Stimulated activated CD4-positive, alpha-beta T cell treated with anti-CD3 and anti-CD28 coated beads, Interleukin-15, amount 100 ng/mL, for 1 hour (primary cell): Measurements from ENCODE around the gene OR2J1.
"Not testable (repeated sequence)": the region's sequence is repeated elsewhere in the genome, so short reads cannot be mapped to it uniquely, and the experiment has no call there.

Experiments used
- DNase-seq, 2 donors: peaks; one replicate each; pipeline ENCODE4 v3.0.0-alpha.2; 2020; ENCODE audit warnings: low read depth in 1 of 2, low spot score in 1 of 2

Gene OR2J1

GRCh38 chr6:29099190-29099589, at the start of gene OR2J1:
Gene OR2J1, plus strand, starts transcription at chr6:29099490. Its CDS starts 1,453 bp downstream, at chr6:29100943.
- no peak for DNase-seq

- DNase-seq: no peak
These were observed 47.6 kb upstream of the OR2J1 start for GRCh38 chr6:29051680-29052079.

DNA sequence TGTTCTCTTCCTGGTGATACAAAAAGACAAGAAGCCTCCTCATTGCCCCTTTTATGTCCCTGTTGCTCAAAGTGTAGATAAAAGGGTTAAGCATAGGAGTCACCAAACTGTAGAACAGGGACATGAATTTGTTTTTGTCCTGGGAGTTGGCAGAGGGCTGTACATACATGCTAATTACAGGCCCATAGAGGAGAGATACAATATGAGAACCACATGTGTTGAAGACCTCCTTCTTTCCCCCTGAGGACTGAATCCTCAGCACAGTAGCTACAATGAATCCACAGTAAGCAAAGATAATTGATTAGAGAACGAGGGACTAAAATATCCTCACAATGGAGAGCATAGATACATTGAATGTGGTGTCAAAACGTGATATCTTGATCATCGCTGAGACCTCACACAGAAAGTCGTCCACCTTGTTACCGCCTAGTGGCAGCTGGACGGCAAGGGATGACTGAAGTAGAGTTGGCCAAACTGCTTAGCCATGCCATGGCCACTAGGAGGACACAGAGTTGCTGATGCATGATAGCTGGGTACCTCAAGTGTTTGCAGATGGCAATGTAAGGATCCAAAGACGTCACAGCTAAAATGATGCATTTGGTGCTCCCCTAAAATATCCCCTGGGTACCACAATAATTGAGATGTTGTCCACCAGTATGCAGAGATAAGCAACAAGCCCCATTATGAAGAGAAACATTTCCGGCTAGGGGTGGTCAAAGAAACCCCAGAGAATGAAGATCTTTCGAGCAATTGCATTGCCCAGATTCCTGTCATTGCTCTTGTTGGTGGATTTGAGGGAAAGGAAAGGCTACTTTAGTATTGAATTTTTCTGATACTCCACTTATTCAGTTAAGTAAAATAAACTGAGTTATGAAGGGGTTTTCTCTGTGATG, 27.2 kb upstream of the OR2J1 start:
- DNase-seq: no peak

GRCh38 chr6:29079203-29079602, 20.1 kb upstream of the OR2J1 start:
- no peak for DNase-seq

GRCh38 chr6:29081312-29081711, 18.0 kb upstream of the OR2J1 start:
- DNase-seq: no peak

DNA sequence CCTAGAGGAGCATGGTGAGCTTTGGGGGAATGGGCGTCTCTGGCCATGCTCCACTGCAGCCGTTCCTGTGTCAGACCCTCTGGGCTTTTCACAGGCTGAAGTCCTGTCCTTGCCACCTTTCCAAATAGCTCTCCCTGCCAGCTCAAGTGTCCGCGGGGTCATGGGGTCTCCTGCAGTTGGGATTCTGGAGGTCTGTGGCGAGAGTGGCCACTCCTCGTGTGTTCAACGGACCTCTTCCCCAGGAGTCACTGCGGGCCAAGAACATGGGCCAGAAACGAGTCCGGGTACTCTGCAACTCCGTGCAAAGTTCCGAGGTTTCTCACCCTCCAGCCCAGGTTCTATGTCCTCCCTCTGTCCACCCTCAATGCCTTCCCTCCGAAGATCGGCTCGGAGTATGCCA, 16.8 kb upstream of the OR2J1 start:
- no peak for DNase-seq

DNA sequence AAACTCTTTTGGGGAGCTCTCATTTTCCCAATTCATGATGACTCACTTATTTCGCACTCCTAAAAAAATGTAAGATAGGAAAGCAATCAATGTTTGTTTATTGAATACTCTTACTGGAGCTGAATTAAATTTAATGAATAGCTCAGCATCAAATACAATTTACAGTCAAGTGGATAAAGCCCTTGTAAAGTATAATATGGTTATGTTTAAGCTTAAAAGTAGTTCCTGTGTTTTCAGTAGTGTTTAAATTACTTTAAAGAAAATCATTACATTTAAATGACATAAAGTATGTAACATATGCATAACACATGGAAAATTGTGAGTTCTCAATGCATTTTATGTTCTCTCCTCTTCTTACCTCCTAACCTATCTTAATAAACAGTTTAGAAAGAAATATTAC, 12.1 kb upstream of the OR2J1 start, which contains the start of gene OR2B3:
Gene OR2B3 (minus strand): TSS at position 101 of the 400 bp plus-strand sequence. CDS start 65 bp downstream, at position 36.
- DNase-seq: no peak

- no peak for DNase-seq
These were observed 6.3 kb upstream of the OR2J1 start for GRCh38 chr6:29092957-29093356.

DNA sequence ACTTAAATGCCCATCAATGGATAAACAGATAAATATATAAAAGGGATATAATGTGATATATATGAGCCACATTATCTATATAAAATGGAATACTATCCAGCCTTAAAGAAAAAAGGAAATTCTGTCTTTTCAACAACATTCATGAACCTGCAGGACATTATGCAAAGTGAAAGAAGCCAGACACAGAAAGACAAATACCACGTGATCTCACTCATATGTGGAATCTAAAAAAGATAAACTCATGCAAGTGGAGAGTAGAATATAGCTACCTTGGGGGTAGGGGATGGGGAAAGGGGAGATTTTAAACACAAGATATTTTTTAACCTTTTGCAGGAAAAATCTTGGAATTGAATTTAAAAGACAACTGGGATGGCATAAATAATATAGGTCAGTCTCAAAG, 1.5 kb upstream of the OR2J1 start:
- DNase-seq: no peak

DNA sequence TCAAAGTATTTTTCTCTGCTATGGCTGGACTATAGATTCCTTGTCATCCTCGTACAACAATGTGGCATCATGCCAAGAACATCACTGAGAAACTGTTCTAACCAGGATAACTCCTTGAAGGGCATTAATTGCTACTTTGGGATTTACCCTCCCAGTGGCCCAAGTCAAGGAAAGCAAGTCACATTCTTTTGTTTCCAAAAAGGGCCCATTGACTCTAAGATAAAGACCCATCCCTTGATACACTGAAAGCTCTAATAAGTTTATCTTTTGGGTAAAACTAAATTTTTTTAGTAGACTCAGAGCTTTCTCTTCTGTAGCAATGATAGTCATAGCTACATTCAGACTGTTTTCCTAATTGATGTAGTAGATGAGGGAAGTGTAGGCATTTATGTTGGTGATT, 8.5 kb downstream of the OR2J1 start, which contains the start of gene OR2J3:
Gene OR2J3 (plus strand): TSS at position 301 of the 400 bp plus-strand sequence. CDS start 3,833 bp downstream, outside the sequence.
- no peak for DNase-seq

DNA sequence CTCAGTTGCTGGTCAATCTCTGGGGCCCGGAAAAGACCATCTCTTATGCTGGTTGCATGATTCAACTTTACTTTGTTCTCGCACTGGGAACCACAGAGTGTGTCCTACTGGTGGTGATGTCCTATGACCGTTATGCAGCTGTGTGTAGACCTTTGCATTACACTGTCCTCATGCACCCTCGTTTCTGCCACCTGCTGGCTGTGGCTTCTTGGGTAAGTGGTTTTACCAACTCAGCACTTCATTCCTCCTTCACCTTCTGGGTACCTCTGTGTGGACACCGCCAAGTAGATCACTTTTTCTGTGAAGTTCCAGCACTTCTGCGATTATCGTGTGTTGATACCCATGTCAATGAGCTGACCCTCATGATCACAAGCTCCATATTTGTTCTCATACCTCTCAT, 12.8 kb downstream of the OR2J1 start:
- no peak for DNase-seq

- DNase-seq: not testable (repeated sequence)
These were observed 15.7 kb downstream of the OR2J1 start for GRCh38 chr6:29114964-29115363.

DNA sequence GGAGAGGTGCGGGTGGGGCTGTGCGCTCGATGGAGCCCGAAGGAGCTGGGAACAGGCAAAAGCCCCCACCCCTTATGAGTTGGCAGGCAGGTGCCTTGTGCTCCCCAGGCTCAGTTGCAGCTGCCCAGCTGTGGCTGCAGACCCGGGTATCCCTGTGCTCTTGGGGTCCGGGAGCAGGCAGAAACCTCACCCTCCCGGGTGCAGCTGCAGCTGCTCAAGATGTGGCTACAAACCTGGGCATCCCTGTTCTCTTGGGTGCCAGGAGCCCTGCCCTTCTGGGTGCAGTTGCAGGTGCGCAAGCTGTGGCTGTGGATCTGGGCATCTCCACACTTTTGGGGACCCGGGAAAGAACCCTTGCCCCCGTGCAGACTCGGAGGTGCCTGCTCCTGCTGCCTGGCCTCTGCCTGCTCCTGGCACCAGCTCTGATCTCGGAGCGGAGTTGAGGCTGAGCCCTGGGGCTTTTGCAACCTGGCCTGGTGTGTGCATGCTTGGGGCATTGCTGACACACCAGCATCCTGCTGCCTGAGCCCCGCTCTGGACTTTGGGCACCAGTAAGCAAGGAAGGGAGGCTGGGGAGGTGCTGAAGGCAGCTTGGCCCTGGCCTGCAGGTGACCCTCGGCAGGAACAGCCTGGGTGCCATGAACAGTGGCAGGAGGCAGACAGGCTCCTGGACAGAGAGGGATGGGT, 30.2 kb downstream of the OR2J1 start:
- DNase-seq: no peak

DNA sequence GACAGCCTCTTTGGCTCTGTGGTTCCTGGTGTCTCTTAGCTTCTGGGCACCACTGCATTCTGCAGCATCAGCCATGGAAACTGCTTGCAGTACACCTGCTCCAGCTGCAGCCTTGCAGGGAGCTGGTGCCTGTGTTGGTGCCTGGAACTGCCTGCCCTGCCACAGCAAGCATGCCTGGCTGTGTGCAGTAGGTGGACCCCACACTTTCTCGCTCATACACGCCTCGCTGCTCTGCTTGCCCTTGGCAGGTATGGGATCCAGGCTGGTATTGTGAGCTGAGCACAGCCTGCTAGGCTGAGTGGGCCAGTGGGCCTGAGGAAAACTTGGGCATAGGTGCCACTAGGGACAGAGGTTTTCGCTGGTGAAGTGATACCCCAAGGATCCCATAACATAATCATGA, 31.4 kb downstream of the OR2J1 start:
- DNase-seq: no peak

DNA sequence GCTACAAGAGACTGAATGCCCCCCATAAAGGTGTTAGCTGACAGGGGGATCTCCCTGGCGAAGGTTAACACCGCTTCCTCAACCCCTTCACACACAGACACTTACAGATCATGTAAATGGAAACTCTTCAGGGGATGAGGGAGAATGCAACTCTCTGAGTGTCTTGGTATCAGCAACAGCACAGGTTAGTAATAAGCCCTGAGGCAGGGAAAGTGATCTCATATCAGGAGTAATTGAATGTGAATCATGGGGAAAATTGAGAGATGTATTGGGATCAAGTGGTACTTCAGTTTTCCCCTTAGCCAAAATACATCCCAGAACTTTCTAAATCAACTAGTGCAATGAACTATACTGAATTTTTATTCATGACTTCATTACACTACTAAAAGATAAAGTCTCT, 32.4 kb downstream of the OR2J1 start:
- no peak for DNase-seq

GRCh38 chr6:29137724-29138123, 38.4 kb downstream of the OR2J1 start:
- no peak for DNase-seq

- no peak for DNase-seq
These were observed 42.3 kb downstream of the OR2J1 start for GRCh38 chr6:29141606-29142005.

GRCh38 chr6:29142309-29142708, 43.0 kb downstream of the OR2J1 start:
- DNase-seq: no peak

- DNase-seq: no peak
These were observed 46.9 kb downstream of the OR2J1 start for GRCh38 chr6:29146179-29146578.

- no peak for DNase-seq
These were observed 47.8 kb downstream of the OR2J1 start for GRCh38 chr6:29147074-29147473.

DNA sequence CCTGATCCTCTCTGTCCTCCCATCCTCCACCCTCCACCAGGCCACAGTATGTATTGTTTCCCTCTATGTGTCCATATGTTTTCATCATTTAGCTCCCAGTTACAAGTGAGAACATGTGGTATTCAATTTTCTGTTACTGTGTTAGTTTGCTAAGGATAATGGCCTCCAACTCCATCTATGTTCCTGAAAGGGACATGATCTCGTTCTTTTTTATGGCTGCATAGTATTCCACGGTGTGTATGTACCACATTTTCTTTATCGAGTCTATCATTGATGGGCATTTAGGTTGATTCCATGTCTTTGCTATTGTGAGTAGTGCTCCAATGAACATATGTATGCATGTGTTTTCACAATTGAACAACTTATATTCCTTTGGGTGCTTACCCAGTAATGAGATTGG, 50.2 kb downstream of the OR2J1 start:
- DNase-seq: not testable (repeated sequence)
